Naive B cell (primary cell): Measurements from ENCODE around the gene MECP2. TPM values are rescaled to one million over a fixed set of nuclear protein-coding genes. Genes with fewer than 3 reads are reported as not detected.

Experiments
- ATAC-seq, 2 donors: fragments of 150-1000 bp; cut with Tn5 transposase; 2 replicates each; pipeline ENCODE4 v1.10.0; 2021; ENCODE audit warnings: low read depth in 2 of 2, mild to moderate bottlenecking in 2 of 2, moderate library complexity in 2 of 2
- DNase-seq: peaks from one replicate; pipeline ENCODE4 v3.0.0; 2022
- H3K27ac Mint-ChIP-seq, 6 donors: one replicate each; pipeline ENCODE4 v1.8.0; 2020 to 2022; ENCODE audit warnings: mild to moderate bottlenecking in 6 of 6, mixed read lengths in 6 of 6, moderate library complexity in 5 of 6, inconsistent platforms in 2 of 6
- H3K27me3 Mint-ChIP-seq, 3 donors: one replicate each; pipeline ENCODE4 v1.8.0; 2021 to 2022; ENCODE audit warnings: mixed read lengths in 3 of 3, mild to moderate bottlenecking in 1 of 3
- H3K36me3 Mint-ChIP-seq, 2 donors: one replicate each; pipeline ENCODE4 v1.8.0; 2020 to 2022; ENCODE audit warnings: mixed read lengths in 2 of 2, inconsistent platforms in 1 of 2, mild to moderate bottlenecking in 1 of 2
- H3K4me1 Mint-ChIP-seq, 3 donors: one replicate each; pipeline ENCODE4 v1.8.0; 2020 to 2022; ENCODE audit warnings: mixed read lengths in 3 of 3, inconsistent platforms in 1 of 3, mild to moderate bottlenecking in 1 of 3, moderate library complexity in 1 of 3
- H3K4me3 Mint-ChIP-seq, 8 donors: one replicate each; pipeline ENCODE4 v1.8.0; 2020 to 2022; ENCODE audit warnings: mild to moderate bottlenecking in 8 of 8, mixed read lengths in 8 of 8, moderate library complexity in 8 of 8, inconsistent platforms in 2 of 8
- H3K9me3 Mint-ChIP-seq, 7 donors: one replicate each; pipeline ENCODE4 v1.8.0; 2020 to 2022; ENCODE audit warnings: mixed read lengths in 7 of 7, mild to moderate bottlenecking in 5 of 7, inconsistent platforms in 2 of 7, moderate library complexity in 1 of 7
- polyA plus RNA-seq, 6 donors: library from polyadenylated mRNA; unstranded; fragments of 300-500 nt; fragmentation: Illumina TruSeq; gene quantifications; one replicate each; pipeline ENCODE4 v1.2.3, GENCODE V29; 2021; ENCODE audit warnings: low read depth in 6 of 6

Gene MECP2
- polyA plus RNA-seq, 6 donors from 2014 or later: 4.5 to 21.0 (median 12.8) TPM

DNA sequence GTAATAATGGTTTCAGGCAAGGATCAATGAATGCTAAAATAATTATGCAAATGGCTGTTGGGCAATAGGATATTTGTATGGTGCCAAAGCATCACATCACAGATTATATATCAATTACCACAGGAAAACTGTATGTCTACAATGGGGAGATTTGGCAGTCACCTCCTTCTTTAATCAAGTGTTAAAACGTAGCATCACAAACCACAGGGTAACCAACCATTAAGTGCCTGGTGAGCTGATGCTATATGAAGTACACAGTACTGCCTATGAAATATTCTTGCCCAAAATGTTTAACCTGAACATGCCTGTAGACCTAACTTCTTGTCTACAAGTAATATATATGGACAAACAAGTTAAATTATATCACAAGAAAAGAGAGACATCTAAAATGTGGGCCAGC, 25.3 kb downstream of the MECP2 start:
- Mint-ChIP-seq H3K4me1 (peaks cover 24 to 50% (median 35%) of the 10 kb centered on the region in 3 donors), H3K27me3 (no peaks in the 10 kb centered on the region), H3K9me3 (no peaks in the 10 kb centered on the region), H3K36me3 (no peaks in the 10 kb centered on the region), H3K27ac (peak overlapping the region in 2 of 6 donors; percentile 12 to 56), H3K4me3 (no peak overlapping the region)
- DNase-seq (no peak), ATAC-seq (no peak)

DNA sequence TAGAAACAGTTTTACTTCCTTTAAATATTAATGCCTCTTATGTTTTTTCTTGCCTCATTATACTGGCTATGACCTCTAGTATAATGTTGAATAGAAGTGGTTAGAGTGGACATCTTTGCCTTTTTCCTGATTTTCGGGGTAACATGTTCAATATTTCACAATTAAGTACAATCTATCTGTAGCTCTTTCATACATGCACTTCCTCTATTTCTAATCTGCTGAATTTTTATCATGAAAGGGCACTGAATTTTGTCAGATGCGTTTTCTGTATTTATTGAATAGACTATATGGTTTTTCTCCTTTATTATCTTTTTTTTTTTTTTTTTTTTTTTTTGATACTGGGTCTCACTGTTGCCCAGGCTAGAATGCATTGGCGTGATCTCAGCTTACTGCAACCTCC, 29.0 kb downstream of the MECP2 start:
- peaks cover 0 to 1% (median 0%) of the 10 kb centered on the region in 7 donors for H3K9me3 Mint-ChIP-seq
- no peak for ATAC-seq
- DNase-seq: no peak
- H3K4me1 Mint-ChIP-seq: peaks cover 19 to 54% (median 37%) of the 10 kb centered on the region in 3 donors
- H3K36me3 Mint-ChIP-seq: no peaks in the 10 kb centered on the region
- H3K27me3 Mint-ChIP-seq: no peaks in the 10 kb centered on the region
- peak overlapping the region in 1 of 6 donors; percentile 57 for H3K27ac Mint-ChIP-seq
- H3K4me3 Mint-ChIP-seq: peak overlapping the region in 1 of 8 donors; percentile 1

DNA sequence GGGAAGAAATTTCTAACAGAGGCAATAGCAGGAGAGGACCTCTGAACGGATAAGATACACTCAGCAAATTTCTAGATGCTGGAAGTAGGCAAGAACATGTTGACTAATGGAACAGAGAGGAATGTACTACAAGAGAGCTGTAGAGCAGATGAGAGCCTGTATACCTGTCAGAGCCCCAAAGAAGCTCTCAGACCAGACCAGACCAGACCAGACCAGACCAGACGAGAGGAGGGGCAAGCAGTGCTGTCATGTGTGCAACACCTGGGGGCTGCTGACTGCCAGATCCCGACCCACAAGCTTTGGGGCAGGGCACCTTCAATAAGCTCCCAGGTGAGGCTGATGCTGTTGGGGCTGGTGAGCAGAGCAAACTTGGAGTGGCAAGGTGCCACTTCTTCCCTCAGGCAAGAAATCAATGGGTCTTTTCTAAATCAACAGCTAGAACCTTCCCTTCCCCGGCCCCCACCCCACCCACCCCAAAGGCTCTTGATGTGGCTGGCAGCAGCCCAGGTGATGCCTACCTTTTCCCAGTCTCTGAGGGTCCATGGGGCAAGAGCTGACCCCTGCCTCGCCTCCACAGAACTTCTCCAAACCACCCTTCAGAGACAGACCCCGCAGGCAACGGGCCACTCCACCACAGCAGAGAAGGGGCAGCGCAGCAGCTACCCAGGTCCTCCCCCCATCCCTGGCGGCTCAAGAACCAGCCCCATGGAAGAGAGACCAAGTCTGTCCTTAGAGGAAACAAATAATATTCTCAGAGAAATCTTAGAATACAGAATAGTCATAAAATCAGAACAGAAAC, 32.7 kb downstream of the MECP2 start:
- Mint-ChIP-seq H3K27me3 (no peaks in the 10 kb centered on the region), H3K36me3 (no peaks in the 10 kb centered on the region), H3K9me3 (peaks cover 0 to 3% (median 0%) of the 10 kb centered on the region in 7 donors), H3K4me1 (peaks cover 43 to 61% (median 45%) of the 10 kb centered on the region in 3 donors), H3K4me3 (peak overlapping the region in 5 of 8 donors; percentile 2 to 65 (median 52)), H3K27ac (peak overlapping the region in 5 of 6 donors; percentile 9 to 81 (median 74))
- ATAC-seq (peak in 1 of 2 donors; percentile 58), DNase-seq (no peak)

GRCh38 chrX:154063234-154063633, 34.3 kb downstream of the MECP2 start:
- peaks cover 39 to 59% (median 50%) of the 10 kb centered on the region in 3 donors for H3K4me1 Mint-ChIP-seq
- ATAC-seq (no peak), DNase-seq (no peak)
- peak overlapping the region in 2 of 6 donors; percentile 36 to 68 for H3K27ac Mint-ChIP-seq
- no peaks in the 10 kb centered on the region for H3K27me3 Mint-ChIP-seq
- peaks cover 0 to 3% (median 0%) of the 10 kb centered on the region in 7 donors for H3K9me3 Mint-ChIP-seq
- no peaks in the 10 kb centered on the region for H3K36me3 Mint-ChIP-seq
- peak overlapping the region in 2 of 8 donors; percentile 12 to 57 for H3K4me3 Mint-ChIP-seq

- H3K27me3 Mint-ChIP-seq: no peaks in the 10 kb centered on the region
- peak overlapping the region in 2 of 6 donors; percentile 3 to 59 for H3K27ac Mint-ChIP-seq
- peaks cover 0 to 3% (median 0%) of the 10 kb centered on the region in 7 donors for H3K9me3 Mint-ChIP-seq
- DNase-seq: no peak
- H3K36me3 Mint-ChIP-seq: no peaks in the 10 kb centered on the region
- no peak for ATAC-seq
- H3K4me3 Mint-ChIP-seq: peak overlapping the region in 1 of 8 donors; percentile 13
- peaks cover 39 to 62% (median 55%) of the 10 kb centered on the region in 3 donors for H3K4me1 Mint-ChIP-seq
These were observed 35.7 kb downstream of the MECP2 start for GRCh38 chrX:154061801-154062200.

GRCh38 chrX:154059729-154060245, 37.7 kb downstream of the MECP2 start:
- H3K4me3 Mint-ChIP-seq: peak overlapping the region in 1 of 8 donors; percentile 54
- no peaks in the 10 kb centered on the region for H3K36me3 Mint-ChIP-seq

DNA sequence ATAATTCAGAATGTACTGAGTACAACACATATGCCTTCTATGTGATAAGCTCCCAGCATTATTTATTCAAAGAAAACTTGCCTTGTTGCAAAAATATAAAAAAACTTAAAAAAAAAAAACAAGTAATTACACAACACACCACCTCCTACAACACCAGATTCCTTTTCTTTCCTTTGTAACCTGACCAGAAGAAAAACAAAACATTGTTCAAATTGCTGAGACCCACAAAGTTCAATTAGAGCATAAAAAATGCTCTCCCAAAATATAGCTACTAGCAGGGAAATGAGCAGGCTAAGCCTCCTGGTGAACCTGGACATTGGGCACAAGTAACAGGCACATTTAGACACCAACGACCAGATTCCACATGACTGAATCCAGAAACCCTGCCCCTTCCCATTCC, 38.3 kb downstream of the MECP2 start:
- ATAC-seq: no peak
- H3K9me3 Mint-ChIP-seq: peaks cover 0 to 3% (median 0%) of the 10 kb centered on the region in 7 donors
- H3K4me3 Mint-ChIP-seq: peak overlapping the region in 1 of 8 donors; percentile 54

More at GRCh38 chrX:154059729-154060245, 37.7 kb downstream of the MECP2 start:
- Mint-ChIP-seq H3K27ac (peak overlapping the region in 4 of 6 donors; percentile 20 to 61 (median 43)), H3K27me3 (no peaks in the 10 kb centered on the region), H3K9me3 (peaks cover 0 to 3% (median 0%) of the 10 kb centered on the region in 7 donors), H3K4me1 (peaks cover 33 to 52% (median 44%) of the 10 kb centered on the region in 3 donors)
- DNase-seq (no peak), ATAC-seq (no peak)

GRCh38 chrX:154058214-154058997, 39.1 kb downstream of the MECP2 start:
- H3K4me1 Mint-ChIP-seq: peaks cover 24 to 38% (median 31%) of the 10 kb centered on the region in 3 donors
- DNase-seq (no peak), ATAC-seq (no peak)
- H3K27me3 Mint-ChIP-seq: no peaks in the 10 kb centered on the region
- peaks cover 0 to 3% (median 0%) of the 10 kb centered on the region in 7 donors for H3K9me3 Mint-ChIP-seq
- no peaks in the 10 kb centered on the region for H3K36me3 Mint-ChIP-seq
- H3K4me3 Mint-ChIP-seq: peak overlapping the region in 1 of 8 donors; percentile 25
- peak overlapping the region in 4 of 6 donors; percentile 12 to 88 (median 82) for H3K27ac Mint-ChIP-seq

More for the DNA sequence above, 38.3 kb downstream of the MECP2 start:
- Mint-ChIP-seq H3K4me1 (peaks cover 27 to 47% (median 38%) of the 10 kb centered on the region in 3 donors), H3K36me3 (no peaks in the 10 kb centered on the region), H3K27me3 (no peaks in the 10 kb centered on the region), H3K27ac (peak overlapping the region in 4 of 6 donors; percentile 20 to 85 (median 62))
- DNase-seq: no peak

DNA sequence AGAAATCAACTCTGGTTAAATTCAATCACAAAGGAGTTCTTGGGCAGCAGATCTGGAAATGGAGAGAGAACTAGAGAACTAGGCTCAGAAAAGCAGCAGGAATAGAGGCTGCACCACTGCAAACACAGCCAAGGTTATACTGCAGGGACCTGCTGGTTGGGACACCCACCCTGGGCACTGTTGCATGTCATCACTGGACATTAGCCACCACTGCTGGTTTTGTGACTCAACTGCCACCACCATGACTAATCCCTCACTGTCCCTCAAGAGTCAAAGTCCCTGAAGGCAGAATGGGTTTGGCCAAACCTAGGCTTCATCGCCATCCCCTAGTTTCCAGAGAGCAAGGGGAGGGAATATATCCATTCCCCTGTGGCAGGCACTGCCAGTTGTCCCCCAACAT, 39.7 kb downstream of the MECP2 start:
- Mint-ChIP-seq H3K4me3 (peak overlapping the region in 1 of 8 donors; percentile 25), H3K36me3 (no peaks in the 10 kb centered on the region), H3K9me3 (peaks cover 0 to 3% (median 0%) of the 10 kb centered on the region in 7 donors), H3K27me3 (no peaks in the 10 kb centered on the region), H3K27ac (peak overlapping the region in 1 of 6 donors; percentile 12), H3K4me1 (peaks cover 24 to 36% (median 31%) of the 10 kb centered on the region in 3 donors)
- DNase-seq (no peak), ATAC-seq (no peak)

DNA sequence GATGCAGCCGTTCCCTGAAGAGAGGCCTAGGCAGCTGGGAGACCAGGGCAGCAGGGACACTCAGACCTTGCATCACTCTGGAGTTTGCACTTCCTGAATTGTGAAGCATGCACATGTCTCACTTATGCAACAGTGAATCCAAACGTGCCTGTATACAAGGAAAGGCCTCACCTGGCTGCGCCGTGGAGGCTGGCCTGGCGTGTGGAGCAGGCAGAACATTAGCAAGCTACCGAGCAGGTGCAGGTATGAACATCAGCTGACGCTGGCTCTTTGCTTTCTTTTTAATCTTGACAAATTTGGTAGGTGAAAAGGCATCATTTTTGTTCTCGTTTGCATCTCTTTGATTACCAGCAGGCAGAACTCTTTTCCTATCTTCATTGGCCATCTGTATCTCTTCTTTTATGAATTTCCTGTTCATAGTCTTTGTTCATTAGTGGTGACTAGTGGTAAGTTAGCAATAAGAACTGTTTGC, 40.7 kb downstream of the MECP2 start:
- no peak overlapping the region for H3K4me3 Mint-ChIP-seq
- H3K27me3 Mint-ChIP-seq: no peaks in the 10 kb centered on the region
- no peak for DNase-seq
- H3K9me3 Mint-ChIP-seq: peaks cover 0 to 3% (median 0%) of the 10 kb centered on the region in 7 donors
- no peak for ATAC-seq
- H3K36me3 Mint-ChIP-seq: no peaks in the 10 kb centered on the region
- peaks cover 22 to 31% (median 25%) of the 10 kb centered on the region in 3 donors for H3K4me1 Mint-ChIP-seq
- H3K27ac Mint-ChIP-seq: peak overlapping the region in 1 of 6 donors; percentile 12

DNA sequence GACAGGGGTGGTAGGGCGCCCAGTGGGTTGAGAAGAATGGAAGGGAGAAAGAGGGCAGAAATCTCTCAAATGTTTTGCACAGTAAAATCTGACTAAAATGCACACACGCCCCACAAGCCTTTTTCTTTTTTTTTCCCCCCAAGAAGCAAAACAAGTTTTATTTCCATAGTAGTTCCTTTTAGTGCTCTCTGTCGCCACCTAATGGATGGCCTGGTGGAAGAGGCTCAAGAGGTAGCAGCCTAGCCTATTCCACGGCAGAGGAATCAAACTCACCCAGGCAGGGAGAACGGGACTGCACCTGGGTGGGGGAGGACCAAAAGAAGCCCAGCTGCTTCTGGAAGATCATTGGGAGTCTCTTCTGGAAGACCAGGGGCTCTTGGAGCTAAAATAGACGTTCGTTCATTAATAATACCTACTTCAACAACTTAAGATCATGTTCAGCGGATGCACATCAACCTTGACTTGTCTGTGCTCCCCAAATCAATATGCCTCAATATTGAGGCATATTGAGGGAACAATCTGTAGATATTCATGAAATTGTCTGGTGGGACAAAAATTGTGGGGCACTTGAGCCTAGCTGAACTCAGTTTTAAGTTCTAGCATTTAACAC, 46.2 kb downstream of the MECP2 start:
- peak; percentile 74 for ATAC-seq
- Mint-ChIP-seq H3K27me3 (peaks cover 0 to 7% (median 0%) of the 10 kb centered on the region in 3 donors), H3K36me3 (peaks cover 0 to 9% of the 10 kb centered on the region in 2 donors), H3K9me3 (no peaks in the 10 kb centered on the region), H3K27ac (peak overlapping the region; percentile 16 to 80 (median 68)), H3K4me1 (peaks cover 17 to 31% (median 21%) of the 10 kb centered on the region in 3 donors), H3K4me3 (peak overlapping the region in 1 of 8 donors; percentile 41)
- peak; percentile 53 for DNase-seq

DNA sequence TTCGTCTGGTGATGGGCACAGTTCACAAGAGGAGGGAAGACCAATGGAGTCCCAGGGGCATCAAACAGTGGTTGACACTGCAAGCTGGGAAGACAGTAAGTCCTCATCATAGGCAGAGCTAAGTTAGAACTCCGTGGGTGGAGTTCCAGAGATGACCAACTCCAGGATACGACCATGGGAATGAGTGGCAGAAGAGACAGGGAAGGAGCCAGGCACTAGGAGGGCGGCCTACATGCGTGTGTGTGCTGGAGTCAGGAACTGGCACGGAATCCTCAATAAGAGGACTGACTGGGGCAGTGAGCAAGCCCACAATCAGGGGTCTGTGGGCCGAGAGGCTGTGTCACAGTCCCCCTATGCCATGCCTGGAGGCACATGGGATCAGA, 47.4 kb downstream of the MECP2 start:
- H3K4me1 Mint-ChIP-seq: peaks cover 17 to 31% (median 21%) of the 10 kb centered on the region in 3 donors
- H3K9me3 Mint-ChIP-seq: no peaks in the 10 kb centered on the region
- H3K36me3 Mint-ChIP-seq: peaks cover 0 to 9% of the 10 kb centered on the region in 2 donors
- H3K4me3 Mint-ChIP-seq: peak overlapping the region in 2 of 8 donors; percentile 23 to 35
- H3K27ac Mint-ChIP-seq: peak overlapping the region in 3 of 6 donors; percentile 16 to 69 (median 67)
- DNase-seq: no peak
- H3K27me3 Mint-ChIP-seq: peaks cover 0 to 7% (median 0%) of the 10 kb centered on the region in 3 donors
- no peak for ATAC-seq
